ENCODE measurements around the gene NMBR. TPM values are rescaled to one million over a fixed set of nuclear protein-coding genes. Genes with fewer than 3 reads are reported as not detected.

NMBR gene
- total and polyA plus RNA-seq, 2 donors (not counting 1 experiment from before 2014, with no cell fraction given), result 0.09 TPM; not detected in 1

- Histone ChIP-seq H3K27ac (ENCODE audit: low read length in 2 of 2) (no peak overlapping the region), H2AFZ (ENCODE audit: insufficient read depth, low read depth, low read length, poor library complexity, severe bottlenecking) (no peak overlapping the region), H3K4me1 (ENCODE audit: control insufficient read depth in 2 of 2, insufficient read depth in 2 of 2, low read length in 2 of 2) (no peaks in the 10 kb centered on the region), H3K4me2 (replicated peaks; ENCODE audit: low read depth, low read length, poor library complexity, severe bottlenecking) (no peak overlapping the region), H4K20me1 (ENCODE audit: control insufficient read depth, insufficient read depth, low read length, poor library complexity, severe bottlenecking) (no peaks in the 10 kb centered on the region), H3K27me3 (replicated peaks in 1 of 4; ENCODE audit: control extremely low read depth in 1 of 4, control insufficient read depth in 3 of 4, insufficient read depth in 4 of 4, low read length in 3 of 4) (no peaks in the 10 kb centered on the region), H3K79me2 (ENCODE audit: control insufficient read depth, insufficient read depth, low read length) (peaks cover 4% of the 10 kb centered on the region), H3K9ac (ENCODE audit: low read length) (no peak overlapping the region), H3K9me3 (ENCODE audit: control extremely low read depth in 1 of 3, control insufficient read depth in 2 of 3, insufficient read depth in 1 of 3, low read length in 2 of 3) (peaks cover 0 to 14% (median 14%) of the 10 kb centered on the region in 3 donors), H3K36me3 (replicated peaks in 1 of 2; ENCODE audit: control extremely low read depth in 1 of 2, control insufficient read depth in 1 of 2, extremely low read depth in 1 of 2, insufficient read depth in 2 of 2, low read length in 1 of 2) (peaks cover 20 to 42% of the 10 kb centered on the region in 2 experiments), H3K4me3 (ENCODE audit: control extremely low read depth in 1 of 5, extremely low read depth in 1 of 5, insufficient read depth in 1 of 5, low read depth in 2 of 5, low read length in 4 of 5) (no peak overlapping the region)
- no peak for DNase-seq
- intact Hi-C loops (cut with micrococcal nuclease), result no loop called here
- no peak overlapping the region for H3K27ac Mint-ChIP-seq
- no peak overlapping the region for H3K4me3 Mint-ChIP-seq
- ChIA-PET POLR2A (no interaction called here), CTCF (interaction anchor here (0.6 kb wide), 1 partner anchor 1630 kb away, joined by 5 read pairs; no protein-coding TSS in a partner anchor)
- TF ChIP-seq EZH2 (IDR thresholded peaks at IDR 0.05; ENCODE audit: borderline replicate concordance, insufficient read depth, low read depth, low read length, poor library complexity, severe bottlenecking), result no peak
- TF ChIP-seq CTCF (IDR thresholded peaks at IDR 0.05), result no peak
- H3K9me3 Mint-ChIP-seq (ENCODE audit: insufficient read depth), result peaks cover 13% of the 10 kb centered on the region
- no peak for ATAC-seq (ENCODE audit: low read depth)
- no peaks in the 10 kb centered on the region for H3K27me3 Mint-ChIP-seq
- peaks cover 7% of the 10 kb centered on the region for H3K4me1 Mint-ChIP-seq
Observed at GRCh38 chr6:142178129-142178528, 31.2 kb upstream of the NMBR start.

DNA sequence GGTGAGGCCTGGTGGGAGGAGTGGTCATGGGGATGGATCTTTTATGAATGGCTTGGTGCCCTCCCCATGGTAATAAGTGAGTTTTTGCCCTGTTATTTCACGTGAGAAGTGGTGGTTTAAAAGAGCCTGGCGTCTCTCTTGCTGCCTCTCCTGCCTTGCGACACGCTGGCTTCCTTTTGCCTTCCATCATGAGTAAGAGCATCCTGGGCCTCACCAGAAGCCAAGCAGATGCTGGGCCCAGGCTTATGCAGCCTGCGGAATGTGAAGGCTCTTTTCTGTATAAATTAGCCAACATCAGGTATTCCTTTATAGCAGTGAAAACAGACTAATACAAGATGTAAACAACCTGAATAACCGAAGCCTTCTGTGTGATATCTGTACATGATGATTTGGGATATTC, 27.8 kb upstream of the NMBR start:
- H3K4me1 ChIP-seq (ENCODE audit: control insufficient read depth in 2 of 2, insufficient read depth in 2 of 2, low read length in 2 of 2), result no peaks in the 10 kb centered on the region
- H3K4me3 ChIP-seq (ENCODE audit: control extremely low read depth in 1 of 5, extremely low read depth in 1 of 5, insufficient read depth in 1 of 5, low read depth in 2 of 5, low read length in 4 of 5), result no peak overlapping the region
- intact Hi-C loops (cut with micrococcal nuclease), result no loop called here
- POLR2A ChIA-PET, result no interaction called here
- TF ChIP-seq CTCF (IDR thresholded peaks at IDR 0.05), result no peak
- TF ChIP-seq EZH2 (IDR thresholded peaks at IDR 0.05; ENCODE audit: borderline replicate concordance, insufficient read depth, low read depth, low read length, poor library complexity, severe bottlenecking), result no peak
- ATAC-seq (ENCODE audit: low read depth) (no peak), DNase-seq (no peak)
- peaks cover 10% of the 10 kb centered on the region for H3K79me2 ChIP-seq (ENCODE audit: control insufficient read depth, insufficient read depth, low read length)
- WGBS (ENCODE audit: insufficient coverage), result 96% methylated on average over 5 of the region's 6 CpGs
- CTCF ChIA-PET, result interaction anchor here (1.6 kb wide), 1 partner anchor 22 kb away, joined by 4 read pairs; no protein-coding TSS in a partner anchor
- Mint-ChIP-seq H3K4me1 (no peaks in the 10 kb centered on the region), H3K27ac (no peak overlapping the region), H3K9me3 (ENCODE audit: insufficient read depth) (peaks cover 13% of the 10 kb centered on the region), H3K27me3 (no peaks in the 10 kb centered on the region), H3K4me3 (no peak overlapping the region)
- no peak overlapping the region for H3K27ac ChIP-seq (ENCODE audit: low read length in 2 of 2)
- no peaks in the 10 kb centered on the region for H3K27me3 ChIP-seq (replicated peaks in 1 of 4; ENCODE audit: control extremely low read depth in 1 of 4, control insufficient read depth in 3 of 4, insufficient read depth in 4 of 4, low read length in 3 of 4)
- H2AFZ ChIP-seq (ENCODE audit: insufficient read depth, low read depth, low read length, poor library complexity, severe bottlenecking), result no peak overlapping the region
- H3K9ac ChIP-seq (ENCODE audit: low read length), result no peak overlapping the region
- H4K20me1 ChIP-seq (ENCODE audit: control insufficient read depth, insufficient read depth, low read length, poor library complexity, severe bottlenecking), result no peaks in the 10 kb centered on the region
- H3K4me2 ChIP-seq (replicated peaks; ENCODE audit: low read depth, low read length, poor library complexity, severe bottlenecking), result no peak overlapping the region
- peaks cover 34 to 63% of the 10 kb centered on the region in 2 experiments for H3K36me3 ChIP-seq (replicated peaks in 1 of 2; ENCODE audit: control extremely low read depth in 1 of 2, control insufficient read depth in 1 of 2, extremely low read depth in 1 of 2, insufficient read depth in 2 of 2, low read length in 1 of 2)
- H3K9me3 ChIP-seq (ENCODE audit: control extremely low read depth in 1 of 3, control insufficient read depth in 2 of 3, insufficient read depth in 1 of 3, low read length in 2 of 3), result peaks cover 0 to 14% (median 14%) of the 10 kb centered on the region in 3 donors
